Activated CD8-positive, alpha-beta T cell treated with anti-CD3 and anti-CD28 coated beads for 36 hours (primary cell): ENCODE results near the gene CSF1R. TPM values are rescaled to one million over a fixed set of nuclear protein-coding genes. Genes with fewer than 3 reads are reported as not detected.
A peak's percentile ranks its signal among the peaks of the same experiment; 100 is the strongest.
"Not testable (repeated sequence)": the region's sequence is repeated elsewhere in the genome, so short reads cannot be mapped to it uniquely, and the experiment has no call there.

ENCODE experiments used
- ATAC-seq: fragments of 200-7000 bp; cut with Tn5 transposase; one replicate; pipeline ENCODE4 v1.10.0; 2021; ENCODE audit warnings: mild to moderate bottlenecking, moderate library complexity
- CTCF ChIA-PET: fragments of 350-600 bp; sonication (Branson Sonifier 250); formaldehyde crosslinking; loops from one replicate; lab custom pipeline; 2021; ENCODE audit warnings: antibody characterized with exemption; lab: Charles Lee
- POLR2A ChIA-PET: fragments of 350-600 bp; sonication (Branson Sonifier 250); formaldehyde crosslinking; loops from one replicate; lab custom pipeline; 2021; ENCODE audit warnings: antibody characterized with exemption; lab: Charles Lee
- DNase-seq: peaks from one replicate; pipeline ENCODE4 v3.0.0-alpha.2; 2020
- H3K27ac Mint-ChIP-seq: one replicate; pipeline ENCODE4 v1.8.0; 2021; ENCODE audit warnings: mild to moderate bottlenecking, mixed read lengths
- H3K27me3 Mint-ChIP-seq: one replicate; pipeline ENCODE4 v1.8.0; 2021; ENCODE audit warnings: mixed read lengths
- H3K36me3 Mint-ChIP-seq: one replicate; pipeline ENCODE4 v1.8.0; 2021; ENCODE audit warnings: low read depth, mixed read lengths
- H3K4me1 Mint-ChIP-seq: one replicate; pipeline ENCODE4 v1.8.0; 2021; ENCODE audit warnings: low read depth, mixed read lengths
- H3K4me3 Mint-ChIP-seq: one replicate; pipeline ENCODE4 v1.8.0; 2021; ENCODE audit warnings: mild to moderate bottlenecking, moderate library complexity, mixed read lengths
- H3K9me3 Mint-ChIP-seq: one replicate; pipeline ENCODE4 v1.8.0; 2021; ENCODE audit warnings: mixed read lengths
- intact Hi-C: fragments of 100-400 bp; cut with micrococcal nuclease; formaldehyde crosslinking; loops from one replicate; pipeline ENCODE4 v1.10.0; 2022
- total RNA-seq, 2 experiments: library from RNA; stranded (reverse); gene quantifications; one replicate each; pipeline ENCODE4 v1.2.3, GENCODE V29; 2021
- TF ChIP-seq, protein P1 (sequence below): fragments of 200-600 bp; IDR thresholded peaks from one replicate; pipeline ENCODE4 v1.8.0; 2022; ENCODE audit warnings: antibody characterized with exemption, mild to moderate bottlenecking

The CSF1R gene
- total RNA-seq, 2 experiments from 2014 or later: not detected

DNA sequence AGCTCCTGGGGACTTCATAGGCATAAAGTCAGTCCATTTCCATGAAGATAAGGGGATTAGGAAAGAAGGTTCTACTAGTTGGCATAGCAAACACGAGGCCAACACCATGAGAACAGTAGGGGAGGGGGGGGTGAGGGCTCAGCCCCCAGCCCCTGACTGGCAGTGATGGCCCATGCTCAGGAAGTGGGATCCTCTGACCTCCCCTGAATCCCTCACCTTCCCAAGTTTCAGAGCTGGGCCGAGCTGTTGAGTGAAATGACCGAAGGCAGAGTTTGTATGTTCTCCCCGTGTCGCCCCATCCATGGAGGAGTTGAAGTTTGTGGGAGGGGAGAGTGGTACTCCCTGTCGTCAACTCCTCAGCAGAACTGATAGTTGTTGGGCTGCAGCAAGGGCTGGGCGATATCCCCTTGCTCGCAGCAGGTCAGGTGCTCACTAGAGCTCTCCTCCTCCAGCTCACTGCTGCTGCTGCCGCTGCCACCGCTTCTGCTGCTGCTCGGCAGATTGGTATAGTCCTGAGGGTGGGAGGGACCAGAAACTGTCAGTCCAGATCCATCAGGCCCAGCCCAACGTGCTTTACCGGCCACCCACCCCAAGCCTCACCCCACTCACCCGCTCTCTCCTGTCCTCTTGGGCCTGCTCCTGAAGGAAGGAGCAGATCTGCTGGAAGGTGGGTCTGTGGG is 32.5 kb downstream of the CSF1R start:
- no peak for ATAC-seq
- POLR2A ChIA-PET: no interaction called here
- no peak for DNase-seq
- intact Hi-C loops: no loop called here
- Mint-ChIP-seq H3K36me3 (peaks cover 45% of the 10 kb centered on the region), H3K27ac (no peak overlapping the region), H3K9me3 (no peaks in the 10 kb centered on the region), H3K4me1 (peaks cover 4% of the 10 kb centered on the region), H3K4me3 (no peak overlapping the region), H3K27me3 (no peaks in the 10 kb centered on the region)
- TF ChIP-seq, protein P1, sequence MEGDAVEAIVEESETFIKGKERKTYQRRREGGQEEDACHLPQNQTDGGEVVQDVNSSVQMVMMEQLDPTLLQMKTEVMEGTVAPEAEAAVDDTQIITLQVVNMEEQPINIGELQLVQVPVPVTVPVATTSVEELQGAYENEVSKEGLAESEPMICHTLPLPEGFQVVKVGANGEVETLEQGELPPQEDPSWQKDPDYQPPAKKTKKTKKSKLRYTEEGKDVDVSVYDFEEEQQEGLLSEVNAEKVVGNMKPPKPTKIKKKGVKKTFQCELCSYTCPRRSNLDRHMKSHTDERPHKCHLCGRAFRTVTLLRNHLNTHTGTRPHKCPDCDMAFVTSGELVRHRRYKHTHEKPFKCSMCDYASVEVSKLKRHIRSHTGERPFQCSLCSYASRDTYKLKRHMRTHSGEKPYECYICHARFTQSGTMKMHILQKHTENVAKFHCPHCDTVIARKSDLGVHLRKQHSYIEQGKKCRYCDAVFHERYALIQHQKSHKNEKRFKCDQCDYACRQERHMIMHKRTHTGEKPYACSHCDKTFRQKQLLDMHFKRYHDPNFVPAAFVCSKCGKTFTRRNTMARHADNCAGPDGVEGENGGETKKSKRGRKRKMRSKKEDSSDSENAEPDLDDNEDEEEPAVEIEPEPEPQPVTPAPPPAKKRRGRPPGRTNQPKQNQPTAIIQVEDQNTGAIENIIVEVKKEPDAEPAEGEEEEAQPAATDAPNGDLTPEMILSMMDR: no peak
- CTCF ChIA-PET: no interaction called here

DNA sequence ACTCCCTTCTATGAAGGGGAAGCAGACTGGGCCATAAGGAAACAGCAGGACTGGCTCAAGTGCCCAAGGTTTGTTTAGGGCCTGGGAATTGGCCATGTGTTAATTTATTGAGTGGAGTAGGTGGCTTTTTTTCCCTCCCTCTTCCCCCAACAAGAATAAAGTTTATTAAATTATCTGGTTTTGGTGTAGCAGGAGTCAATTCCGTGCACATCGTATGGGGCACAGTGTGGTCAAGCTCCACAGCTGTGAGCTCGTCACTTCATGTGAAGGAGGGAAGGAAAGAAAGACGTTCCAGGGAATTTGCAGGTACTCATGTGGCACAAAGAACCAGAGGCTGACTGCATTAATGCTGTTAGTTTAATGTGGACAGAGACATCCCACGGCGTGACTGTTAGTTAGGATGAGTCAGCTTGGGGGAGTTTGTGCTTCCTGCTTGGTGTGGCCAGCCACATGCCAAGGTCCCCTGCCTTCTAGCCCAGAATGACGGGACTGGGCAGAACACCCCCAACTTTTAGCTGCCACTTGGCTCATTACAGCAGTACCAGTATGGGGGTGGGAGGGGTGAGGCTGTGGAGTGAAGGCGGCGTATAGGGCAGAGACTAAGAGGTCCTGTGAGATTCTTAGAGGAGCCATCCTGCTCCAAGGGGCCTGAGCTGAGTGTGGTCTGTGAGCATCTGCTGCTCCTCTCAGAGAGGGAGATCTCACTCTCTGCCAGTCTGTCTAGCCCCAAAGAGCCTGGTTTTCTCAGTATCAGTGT is 33.2 kb downstream of the CSF1R start:
- intact Hi-C loops: no loop called here
- Mint-ChIP-seq H3K36me3 (peaks cover 45% of the 10 kb centered on the region), H3K27ac (peak overlapping the region; percentile 40), H3K9me3 (no peaks in the 10 kb centered on the region), H3K4me3 (no peak overlapping the region), H3K4me1 (peaks cover 4% of the 10 kb centered on the region), H3K27me3 (no peaks in the 10 kb centered on the region)
- POLR2A ChIA-PET: interaction anchor here (1.3 kb wide), 1 partner anchor 23 kb away, joined by 3 read pairs; no protein-coding TSS in a partner anchor
- TF ChIP-seq, protein P1: no peak
- CTCF ChIA-PET: no interaction called here
- DNase-seq (peak; percentile 32), ATAC-seq (peak; percentile 60)

DNA sequence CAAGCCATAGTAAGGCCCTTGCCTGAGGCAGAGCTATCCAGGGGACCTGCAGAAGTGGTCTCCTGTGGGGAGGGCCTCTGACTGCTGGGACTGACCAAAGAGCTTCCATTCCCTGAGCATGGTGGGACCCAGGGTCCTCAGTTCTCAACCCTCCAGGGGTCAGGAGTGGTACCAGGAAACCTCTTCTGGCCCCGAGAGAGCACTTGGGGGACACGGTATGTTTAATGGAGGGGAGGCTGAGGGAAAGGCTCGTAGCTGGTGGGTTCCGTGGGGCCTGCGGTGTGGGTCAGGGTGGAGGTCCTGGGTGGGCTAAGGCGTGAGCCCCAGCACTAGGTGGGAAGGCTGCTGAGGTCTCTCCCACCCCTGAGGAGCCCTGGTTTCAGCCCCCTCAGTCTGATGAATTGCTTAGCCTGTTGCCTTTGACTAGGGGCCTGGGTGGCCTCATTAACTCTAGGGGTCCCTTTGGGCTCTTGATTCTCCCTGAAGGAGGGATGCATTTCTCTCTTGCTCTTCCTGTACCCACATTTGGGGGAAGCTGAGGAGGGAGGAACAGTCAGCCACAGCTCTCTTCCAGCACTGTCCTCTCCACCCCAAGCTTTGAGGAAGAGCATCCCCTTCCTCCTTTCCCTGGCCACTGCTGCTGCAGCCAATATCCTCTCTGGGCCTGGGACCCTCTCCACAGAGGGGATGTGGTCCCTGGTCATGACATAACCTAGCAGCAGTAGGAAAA is 34.0 kb downstream of the CSF1R start:
- Mint-ChIP-seq H3K27ac (peak overlapping the region; percentile 15), H3K36me3 (peaks cover 50% of the 10 kb centered on the region), H3K9me3 (no peaks in the 10 kb centered on the region), H3K27me3 (no peaks in the 10 kb centered on the region), H3K4me3 (no peak overlapping the region), H3K4me1 (peaks cover 4% of the 10 kb centered on the region)
- TF ChIP-seq, protein P1: no peak
- CTCF ChIA-PET: no interaction called here
- POLR2A ChIA-PET: interaction anchor here (0.6 to 1.3 kb wide), 2 partner anchors 13 to 22 kb away, joined by 3 read pairs; no protein-coding TSS in a partner anchor
- intact Hi-C loops: no loop called here
- ATAC-seq (no peak), DNase-seq (no peak)

DNA sequence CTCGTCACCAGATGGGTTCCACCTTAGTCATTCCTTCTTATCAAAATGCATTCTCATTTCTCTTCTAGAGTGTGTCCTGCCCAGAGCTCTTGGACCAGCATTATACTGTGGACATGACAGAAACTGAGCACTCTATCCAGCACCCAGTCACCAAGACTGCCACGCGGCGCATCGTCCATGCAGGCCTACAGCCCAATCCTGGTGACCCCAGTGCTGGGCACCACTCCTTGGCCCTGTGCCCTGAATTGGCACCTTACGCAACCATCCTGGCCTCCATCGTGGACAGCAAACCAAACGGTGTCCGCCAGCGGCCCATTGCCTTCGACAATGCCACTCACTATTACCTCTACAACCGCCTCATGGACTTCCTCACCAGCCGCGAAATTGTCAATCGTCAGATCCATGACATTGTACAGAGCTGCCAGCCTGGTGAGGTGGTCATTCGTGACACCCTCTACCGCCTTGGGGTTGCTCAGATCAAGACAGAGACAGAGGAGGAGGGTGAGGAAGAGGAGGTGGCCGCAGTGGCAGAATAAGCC is 34.6 kb downstream of the CSF1R start:
- TF ChIP-seq, protein P1: no peak
- peaks cover 50% of the 10 kb centered on the region for H3K36me3 Mint-ChIP-seq
- no peaks in the 10 kb centered on the region for H3K9me3 Mint-ChIP-seq
- ChIA-PET POLR2A (interaction anchor here (0.6 to 1.3 kb wide), 2 partner anchors 13 to 22 kb away, joined by 3 read pairs; no protein-coding TSS in a partner anchor), CTCF (no interaction called here)
- DNase-seq: no peak
- no peaks in the 10 kb centered on the region for H3K27me3 Mint-ChIP-seq
- H3K4me3 Mint-ChIP-seq: no peak overlapping the region
- intact Hi-C loops: no loop called here
- peaks cover 4% of the 10 kb centered on the region for H3K4me1 Mint-ChIP-seq
- ATAC-seq: no peak
- no peak overlapping the region for H3K27ac Mint-ChIP-seq

DNA sequence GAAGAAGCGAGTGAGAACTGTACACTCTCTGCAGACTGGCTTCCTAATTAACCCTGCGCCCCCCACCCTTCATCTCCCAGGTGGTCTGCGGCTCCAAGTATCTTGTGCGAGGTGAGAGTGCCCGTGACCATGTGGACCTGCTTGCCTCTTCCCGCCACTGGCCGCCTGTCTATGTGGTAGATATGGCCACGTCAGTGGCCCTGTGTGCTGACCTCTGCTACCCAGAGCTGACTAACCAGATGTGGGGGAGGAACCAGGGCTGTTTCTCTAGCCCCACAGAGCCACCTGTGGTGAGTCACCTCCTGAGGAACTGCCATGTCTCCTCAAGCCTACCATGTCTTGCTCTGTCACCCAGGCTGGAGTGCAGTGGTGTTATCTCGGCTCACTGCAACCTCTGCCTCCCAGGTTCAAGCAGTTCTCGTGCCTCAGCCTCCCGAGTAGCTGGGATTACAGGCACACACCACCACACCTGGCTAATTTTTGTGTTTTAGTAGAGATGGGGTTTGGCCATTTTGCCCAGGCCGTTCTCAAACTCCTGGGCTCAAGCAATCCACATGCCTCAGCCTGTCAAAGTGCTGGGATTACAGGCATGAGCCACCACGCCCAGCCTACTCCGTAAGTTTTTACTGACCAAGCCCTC is 36.1 kb downstream of the CSF1R start:
- H3K36me3 Mint-ChIP-seq: peaks cover 56% of the 10 kb centered on the region
- intact Hi-C loops: not testable (repeated sequence)
- CTCF ChIA-PET: interaction anchor here (0.8 to 1.5 kb wide), 2 partner anchors 24 to 299 kb away, joined by 3 read pairs; no protein-coding TSS in a partner anchor

More for the DNA sequence above, 36.1 kb downstream of the CSF1R start:
- H3K9me3 Mint-ChIP-seq, H3K27me3 Mint-ChIP-seq, H3K4me3 Mint-ChIP-seq, H3K4me1 Mint-ChIP-seq, POLR2A ChIA-PET, H3K27ac Mint-ChIP-seq: not testable (repeated sequence)
- DNase-seq (peak; percentile 12), ATAC-seq (peak; percentile 57)
